Measurements from ENCODE around the gene ITGAD. TPM values are rescaled to one million over a fixed set of nuclear protein-coding genes. Genes with fewer than 3 reads are reported as not detected.

ITGAD gene
- total RNA-seq, 1 experiment from 2014 or later = not detected

- DNase-seq (ENCODE audit: low read depth) = no peak
These were observed 28.7 kb upstream of the ITGAD start for GRCh38 chr16:31364421-31364820.

GRCh38 chr16:31365131-31365865 is 27.8 kb upstream of the ITGAD start:
- no peak for DNase-seq (ENCODE audit: low read depth)

- no peak for DNase-seq (ENCODE audit: low read depth)
These were observed 25.3 kb upstream of the ITGAD start for GRCh38 chr16:31367853-31368252.

- no peak for DNase-seq (ENCODE audit: low read depth)
These were observed 22.1 kb upstream of the ITGAD start for GRCh38 chr16:31371008-31371407.

GRCh38 chr16:31371619-31372484 is 21.3 kb upstream of the ITGAD start:
- no peak for DNase-seq (ENCODE audit: low read depth)

- no peak for DNase-seq (ENCODE audit: low read depth)
These were observed 19.9 kb upstream of the ITGAD start for GRCh38 chr16:31373235-31373634.

GRCh38 chr16:31375231-31375630 is 17.9 kb upstream of the ITGAD start:
- no peak for DNase-seq (ENCODE audit: low read depth)

GRCh38 chr16:31376705-31377104 is 16.4 kb upstream of the ITGAD start:
- DNase-seq (ENCODE audit: low read depth) = no peak

- no peak for DNase-seq (ENCODE audit: low read depth)
These were observed 15.8 kb upstream of the ITGAD start for GRCh38 chr16:31377210-31377903.

GRCh38 chr16:31380201-31380600 is 12.9 kb upstream of the ITGAD start:
- DNase-seq (ENCODE audit: low read depth) = no peak

GRCh38 chr16:31382485-31383161 is 10.5 kb upstream of the ITGAD start:
- DNase-seq (ENCODE audit: low read depth) = peak; percentile 33

- DNase-seq (ENCODE audit: low read depth) = no peak
These were observed 7.5 kb upstream of the ITGAD start for GRCh38 chr16:31385680-31386079.

- peak; percentile 32 for DNase-seq (ENCODE audit: low read depth)
These were observed 6.8 kb upstream of the ITGAD start for GRCh38 chr16:31386157-31386984.

- no peak for DNase-seq (ENCODE audit: low read depth)
These were observed 4.6 kb upstream of the ITGAD start for GRCh38 chr16:31388535-31388934.

- no peak for DNase-seq (ENCODE audit: low read depth)
These were observed 2.6 kb upstream of the ITGAD start for GRCh38 chr16:31390504-31391041.

GRCh38 chr16:31395647-31396046 is 2.5 kb downstream of the ITGAD start:
- DNase-seq (ENCODE audit: low read depth) = no peak

- DNase-seq (ENCODE audit: low read depth) = no peak
These were observed 4.0 kb downstream of the ITGAD start for GRCh38 chr16:31397096-31397660.

- DNase-seq (ENCODE audit: low read depth) = no peak
These were observed 4.6 kb downstream of the ITGAD start for GRCh38 chr16:31397701-31398100.

- DNase-seq (ENCODE audit: low read depth) = no peak
These were observed 7.1 kb downstream of the ITGAD start for GRCh38 chr16:31400191-31400590.

GRCh38 chr16:31401436-31401835 is 8.3 kb downstream of the ITGAD start:
- DNase-seq (ENCODE audit: low read depth) = no peak
